Cardiac ventricle fibroblast (primary cell): ENCODE results near the gene TEX50. TPM values are rescaled to one million over a fixed set of nuclear protein-coding genes. Genes with fewer than 3 reads are reported as not detected.

ENCODE experiments used
- total RNA-seq: library from RNA; depleted of rRNA; stranded (reverse); fragments of >200 nt; gene quantifications from 2 replicates; pipeline ENCODE4 v1.2.3, GENCODE V29; 2015

The TEX50 gene, protein sequence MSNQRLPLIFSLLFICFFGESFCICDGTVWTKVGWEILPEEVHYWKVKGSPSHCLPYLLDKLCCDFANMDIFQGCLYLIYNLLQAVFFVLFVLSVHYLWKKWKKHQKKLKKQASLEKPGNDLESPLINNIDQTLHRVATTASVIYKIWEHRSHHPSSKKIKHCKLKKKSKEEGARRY
- total RNA-seq = not detected in 2 replicates

DNA sequence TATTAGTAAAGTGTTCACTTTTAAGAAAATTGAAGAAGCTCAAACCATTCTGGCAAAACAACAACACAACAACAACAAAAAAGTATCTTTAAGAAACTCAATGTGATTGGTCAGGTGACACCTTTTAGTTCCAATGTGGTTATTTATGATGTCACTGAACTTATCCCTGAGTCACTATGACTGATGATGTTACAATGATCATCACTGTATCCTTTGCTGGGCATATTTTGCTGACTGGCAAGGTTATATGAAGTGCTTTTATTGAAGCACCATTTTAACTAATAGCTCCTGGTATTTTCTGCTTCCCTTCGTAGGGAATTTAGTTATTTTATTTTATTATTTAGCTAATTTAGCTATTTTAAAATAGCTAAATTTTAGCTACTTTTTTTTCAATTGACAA lies at the start of gene TEX50:
TSS of gene TEX50 (plus strand) at position 223 of the 400 bp plus-strand sequence. CDS start 184 bp downstream, outside the sequence.

GRCh38 chr1:173603056-173603591 lies 32.0 kb upstream of the TEX50 start, which contains the start of gene SLC9C2:
SLC9C2 (minus strand) TSS chr1:173603072; CDS start chr1:173601776, 1,296 bp downstream.

GRCh38 chr1:173669491-173669941 lies 34.4 kb downstream of the TEX50 start, which contains the start of gene ANKRD45:
ANKRD45 (minus strand) TSS chr1:173669851; CDS start chr1:173659418, 10,433 bp downstream.

Other genes with a start within 250 kb of the TEX50 start
- 367 and 548 TPM in 2 replicates for gene PRDX6, start 158.0 kb upstream of the TEX50 start, total RNA-seq
- gene SLC9C2, start 32.3 kb upstream of the TEX50 start, total RNA-seq = not detected in 2 replicates
- gene ANKRD45, start 34.5 kb downstream of the TEX50 start, total RNA-seq = not detected in 2 replicates
- gene KLHL20, start 79.6 kb downstream of the TEX50 start, total RNA-seq = 19.5 and 22.3 TPM in 2 replicates
- gene DARS2, start 189.3 kb downstream of the TEX50 start, total RNA-seq = 10.9 and 11.9 TPM in 2 replicates
- gene CENPL, start 189.5 kb downstream of the TEX50 start, total RNA-seq = 4.4 and 10.4 TPM in 2 replicates
- gene GAS5, start 232.7 kb downstream of the TEX50 start, total RNA-seq = 505 and 652 TPM in 2 replicates
- gene ZBTB37, start 233.0 kb downstream of the TEX50 start, total RNA-seq = 3.4 and 3.6 TPM in 2 replicates